HL-60/S4 (cell line): Measurements from ENCODE around the gene CTNND2.

Experiments
- in situ Hi-C: fragments of 300-500 bp; cut with MboI; formaldehyde crosslinking; loops from 2 replicates; pipeline ENCODE4 v1.14.3; 2022; ENCODE audit warnings: low sequenced_read_pairs

CTNND2 gene

DNA sequence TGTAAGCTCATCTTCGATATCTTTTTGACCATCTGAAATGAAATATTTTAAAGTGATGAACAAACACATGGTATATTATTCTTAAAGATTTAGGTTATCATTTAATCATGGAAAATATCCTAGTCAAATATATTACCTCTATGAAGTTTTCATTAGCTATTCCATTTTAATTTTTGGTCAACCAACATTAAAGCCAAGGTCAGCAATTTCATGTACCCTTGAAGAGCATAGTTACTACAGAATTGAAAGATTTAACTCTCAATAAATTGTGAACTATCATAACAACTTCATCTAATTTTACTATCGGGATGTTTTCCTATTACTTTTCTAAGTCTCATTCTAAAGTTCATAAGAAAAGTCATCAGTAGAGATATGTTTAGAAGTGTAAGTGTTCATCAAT, 492.6 kb downstream of the CTNND2 start:
- in situ Hi-C loops: no loop called here

DNA sequence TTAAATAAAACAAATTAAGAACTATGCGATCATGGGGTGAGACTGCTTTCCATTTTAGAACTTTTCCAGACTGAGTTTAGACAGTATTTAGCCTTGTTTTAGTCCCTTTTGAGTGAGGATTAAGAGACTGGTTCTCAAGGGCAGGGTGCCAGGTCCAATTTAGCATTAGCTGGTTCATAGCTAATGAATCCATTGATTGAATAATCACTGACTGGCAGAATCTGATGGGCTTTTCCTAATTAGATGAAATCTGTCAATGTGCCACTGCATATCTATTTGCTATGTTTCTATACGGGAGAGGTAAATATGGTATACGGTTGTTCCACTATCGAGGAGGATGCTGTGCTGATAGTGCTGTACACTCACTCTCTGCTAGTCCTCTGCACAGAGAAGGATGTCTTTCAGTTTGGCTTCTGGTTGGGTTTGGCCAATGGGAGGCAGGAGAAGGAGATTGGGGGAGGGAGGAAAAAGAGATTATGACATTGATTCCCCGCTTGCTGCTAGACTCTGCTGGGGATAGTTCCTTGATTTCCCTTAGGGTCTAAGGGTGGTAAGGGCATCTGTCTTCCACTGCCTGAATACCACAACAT, 496.6 kb downstream of the CTNND2 start:
- in situ Hi-C loops: no loop called here

DNA sequence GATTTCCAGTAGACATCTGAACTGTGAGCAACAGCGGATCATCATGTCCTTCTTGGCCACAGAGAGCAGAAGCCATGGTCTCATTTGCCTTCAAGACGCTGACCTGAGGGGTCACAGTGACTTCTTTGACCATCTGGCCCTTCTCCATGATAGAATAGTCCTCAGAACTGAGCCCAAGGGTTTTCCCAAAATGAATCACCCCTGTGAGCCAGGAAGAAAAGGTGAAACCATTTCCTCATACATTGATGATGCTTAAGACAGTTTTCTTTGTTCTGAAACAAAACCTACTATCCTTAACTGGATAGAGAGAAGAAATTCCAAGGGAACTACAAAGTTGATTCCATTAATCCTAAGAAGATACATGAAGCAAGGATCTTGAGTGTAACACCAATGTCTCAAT, 503.9 kb downstream of the CTNND2 start:
- in situ Hi-C loops: no loop called here

DNA sequence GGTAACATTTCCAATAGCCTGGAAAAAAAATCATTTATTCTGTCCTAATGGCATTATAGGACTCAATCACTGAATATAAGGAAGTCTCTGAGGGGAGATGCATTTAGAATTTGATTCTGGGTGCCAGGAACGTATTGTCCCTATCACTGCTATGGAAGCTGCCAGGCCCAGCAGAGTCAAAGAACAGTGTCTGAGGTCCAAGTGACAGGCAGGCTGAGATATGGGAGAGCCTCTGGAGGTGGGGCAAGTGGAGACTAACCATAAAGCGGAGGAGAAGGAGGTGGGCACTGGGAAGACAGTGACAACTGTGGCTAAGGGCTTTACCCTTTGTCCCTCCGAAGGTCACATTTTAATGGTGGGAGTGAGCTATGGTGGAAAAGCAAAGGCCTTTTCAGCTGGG, 505.5 kb downstream of the CTNND2 start:
- in situ Hi-C loops: no loop called here

DNA sequence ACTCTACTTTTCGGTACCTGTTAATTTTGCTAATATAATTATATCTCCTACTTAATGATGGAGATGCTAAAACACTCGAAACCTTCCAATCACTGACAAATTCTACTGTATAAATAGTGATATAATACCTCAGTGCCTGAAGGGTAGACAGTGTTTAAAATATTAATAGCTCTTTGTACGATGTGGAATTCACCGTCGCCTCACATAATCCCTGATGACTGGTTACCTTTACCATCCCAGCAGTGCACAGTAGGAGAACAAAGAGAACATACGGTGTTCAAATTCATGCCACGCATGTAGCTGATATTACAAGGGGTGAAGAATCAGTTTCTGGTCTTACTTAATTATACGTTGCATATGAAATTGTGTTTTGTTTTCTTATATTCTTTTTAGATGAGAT, 506.7 kb downstream of the CTNND2 start:
- in situ Hi-C loops: no loop called here

DNA sequence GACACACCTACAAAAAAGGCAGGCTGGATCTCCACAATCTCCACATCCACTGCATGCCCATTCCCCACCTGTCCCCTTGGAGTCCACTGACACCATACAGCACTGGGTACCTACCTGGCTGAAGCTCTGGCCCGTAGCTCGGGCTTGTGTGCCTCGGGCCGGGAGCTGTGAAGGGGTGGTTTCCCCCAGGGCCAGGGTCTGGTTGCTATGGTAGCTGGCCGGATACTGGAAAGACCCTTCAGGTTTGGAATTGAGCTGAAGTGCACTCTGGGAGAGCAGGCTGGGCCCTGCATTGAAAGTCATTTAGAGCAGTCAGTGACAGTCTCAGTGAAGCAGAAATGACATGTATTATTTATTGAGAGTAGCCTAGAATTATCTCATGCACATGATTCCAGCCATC, 507.3 kb downstream of the CTNND2 start:
- in situ Hi-C loops: no loop called here

DNA sequence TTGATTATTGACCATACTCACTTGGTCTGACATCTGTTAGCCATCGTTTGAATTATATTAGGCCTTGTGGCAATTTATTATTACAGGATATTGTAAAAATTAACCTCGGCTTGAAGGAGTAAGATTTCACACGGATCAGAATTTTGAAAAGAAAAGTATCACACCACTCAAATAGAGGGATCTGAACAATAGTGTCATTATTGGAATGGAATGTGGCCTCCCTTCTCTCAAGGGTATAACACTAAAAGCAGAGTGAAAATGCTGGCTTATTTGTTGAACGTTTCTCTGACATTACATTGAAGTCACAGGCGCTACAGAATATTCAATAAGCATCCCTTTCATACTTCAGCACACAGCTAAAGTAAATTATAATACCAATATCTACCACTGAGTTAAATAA, 509.3 kb downstream of the CTNND2 start:
- in situ Hi-C loops: no loop called here

DNA sequence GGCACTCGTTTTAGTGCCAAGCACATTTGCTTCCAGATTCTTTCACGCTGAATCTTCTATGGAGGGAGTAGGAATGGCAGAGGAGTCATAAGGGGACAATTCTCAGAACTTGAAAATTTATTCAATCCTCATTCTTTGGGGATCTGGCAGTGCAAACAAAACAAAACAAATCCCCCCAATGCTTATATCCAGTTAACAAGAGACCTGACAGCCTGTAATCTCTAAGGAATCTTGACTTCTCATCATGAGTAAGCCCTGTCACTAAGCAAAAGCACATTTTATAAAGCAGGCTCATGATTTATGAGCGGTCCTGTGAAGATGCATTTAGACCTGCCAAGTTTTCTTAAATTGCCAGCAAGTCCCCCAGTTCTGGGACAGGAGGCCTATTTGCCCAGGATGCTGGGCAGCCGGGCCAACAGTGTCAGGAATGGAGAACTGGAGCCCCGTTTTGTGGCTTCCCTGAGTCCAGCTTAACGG, 513.9 kb downstream of the CTNND2 start:
- in situ Hi-C loops: no loop called here

DNA sequence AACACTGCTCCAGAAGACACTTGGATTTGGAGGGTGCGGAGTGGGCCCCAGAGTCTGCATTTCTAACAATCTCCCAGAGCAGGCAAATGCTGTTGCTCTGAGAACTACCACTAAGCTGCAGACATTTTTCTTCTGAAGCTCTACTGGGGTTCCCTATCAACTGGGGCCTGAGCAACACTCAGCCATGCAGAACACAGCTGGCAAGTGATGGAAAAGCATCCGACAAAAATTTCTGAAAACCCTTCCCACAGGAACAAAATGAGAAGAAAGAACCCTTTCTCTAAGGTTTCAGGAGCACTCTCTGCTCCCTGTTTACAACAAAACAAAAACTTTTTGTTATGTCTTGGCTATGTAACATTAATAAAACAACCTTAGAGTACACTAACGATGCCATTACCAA, 516.9 kb downstream of the CTNND2 start:
- in situ Hi-C loops: no loop called here

DNA sequence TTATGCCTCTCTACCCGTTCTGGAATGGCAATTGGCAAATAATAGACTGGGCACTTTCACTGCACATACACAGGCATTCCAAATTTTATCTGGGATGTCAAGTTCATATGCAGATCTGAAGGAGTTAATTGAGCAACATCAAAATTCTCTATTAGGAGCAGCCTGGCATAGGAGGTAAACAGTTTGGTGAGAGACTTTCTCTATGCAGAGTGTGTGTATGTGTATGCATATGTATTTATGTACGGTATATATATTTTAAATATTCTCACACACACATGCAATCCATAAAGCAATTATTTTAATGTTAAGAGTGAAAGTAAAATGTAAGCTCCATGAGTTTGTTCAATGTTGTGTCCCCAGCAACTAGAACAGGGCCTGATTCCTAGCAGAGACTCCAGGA, 517.8 kb downstream of the CTNND2 start:
- in situ Hi-C loops: no loop called here

DNA sequence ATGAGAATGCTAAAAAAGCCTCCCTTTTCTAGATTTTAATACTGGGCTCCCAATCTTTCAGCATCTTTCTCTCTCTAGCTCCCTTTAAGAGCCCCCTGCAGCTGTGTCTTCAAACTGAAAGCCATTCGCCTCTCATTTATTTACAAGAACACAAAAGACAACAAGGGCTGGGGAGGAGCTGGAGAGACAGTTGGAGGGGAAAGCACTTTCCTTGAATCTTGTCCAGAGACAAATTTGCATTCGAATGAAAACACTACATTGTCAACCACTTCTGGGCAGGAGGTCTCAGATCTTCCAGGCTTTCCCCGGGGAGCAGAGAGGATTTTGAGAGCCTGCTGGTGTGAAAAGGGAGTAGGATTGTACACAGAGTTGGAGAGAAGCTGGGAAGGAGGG, 518.3 kb downstream of the CTNND2 start:
- in situ Hi-C loops: no loop called here

DNA sequence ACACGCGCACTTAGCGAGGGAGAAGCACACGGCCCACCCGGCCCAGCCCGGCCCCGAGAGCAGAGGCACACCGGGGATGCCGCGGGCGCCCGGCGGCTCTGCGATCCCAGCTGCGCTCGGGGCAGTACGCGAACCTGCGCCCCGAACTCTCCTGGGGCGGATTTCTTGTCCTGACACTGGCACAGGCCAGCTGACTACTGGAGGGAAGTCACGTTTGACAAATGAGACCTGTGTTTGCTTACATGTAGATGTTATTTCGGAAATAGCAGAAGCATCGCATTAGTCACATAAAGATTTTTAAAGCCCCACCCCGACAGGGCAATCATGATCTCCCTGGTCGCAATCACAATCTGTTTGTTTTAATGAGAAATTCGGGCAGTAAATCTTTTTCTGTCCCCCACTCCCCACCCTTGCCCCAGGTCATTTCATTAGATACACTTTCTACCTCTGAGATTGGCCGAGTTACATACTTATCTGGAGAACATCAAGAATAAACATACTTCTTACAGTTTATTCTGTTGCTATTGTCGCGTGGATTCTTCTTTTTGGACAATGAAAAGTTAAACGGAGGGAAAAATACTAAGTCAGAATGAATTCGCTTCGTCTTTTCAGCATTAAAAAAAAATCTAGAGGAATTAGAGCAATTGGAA, 518.9 kb downstream of the CTNND2 start:
- in situ Hi-C loops: no loop called here

DNA sequence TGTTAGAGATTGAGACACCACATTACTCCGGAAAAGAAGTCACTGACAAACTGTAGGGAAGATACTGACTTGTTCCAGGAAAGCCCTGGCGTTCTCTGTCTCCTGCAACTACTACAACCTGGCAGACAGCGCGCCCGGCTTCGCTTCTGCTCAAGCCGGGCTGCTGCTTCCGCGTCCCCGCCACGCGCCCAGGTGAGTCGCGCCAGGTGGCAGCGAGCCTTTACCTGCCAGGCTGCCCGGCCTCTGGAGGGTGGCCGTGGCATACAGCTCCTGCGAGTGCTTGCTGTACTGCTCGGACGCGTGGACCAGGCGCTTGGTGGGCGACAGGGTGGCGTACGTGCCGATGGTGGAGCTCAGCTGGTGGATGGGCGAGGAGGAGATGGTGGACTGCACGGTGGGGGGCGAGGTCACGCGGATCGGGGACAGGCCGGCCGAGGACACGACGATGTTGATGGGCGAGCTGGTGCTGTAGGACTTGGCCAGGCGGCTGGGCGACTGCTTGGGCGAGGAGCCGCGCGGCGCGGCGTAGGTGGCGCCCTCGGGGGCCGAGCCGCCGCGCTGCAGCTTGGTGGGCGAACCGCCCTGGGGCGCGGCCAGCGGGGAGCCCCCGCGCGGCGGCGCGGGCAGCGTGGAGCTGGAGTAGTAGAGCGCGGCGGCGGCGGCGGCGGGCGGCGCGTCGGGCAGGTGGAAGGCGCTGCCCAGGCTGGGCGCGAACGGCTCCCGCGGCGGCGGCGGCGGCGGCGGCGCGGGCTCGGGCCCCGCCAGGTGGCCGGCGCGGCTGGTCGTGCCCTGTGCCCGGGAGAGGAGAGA, 519.6 kb downstream of the CTNND2 start:
- in situ Hi-C loops: no loop called here

DNA sequence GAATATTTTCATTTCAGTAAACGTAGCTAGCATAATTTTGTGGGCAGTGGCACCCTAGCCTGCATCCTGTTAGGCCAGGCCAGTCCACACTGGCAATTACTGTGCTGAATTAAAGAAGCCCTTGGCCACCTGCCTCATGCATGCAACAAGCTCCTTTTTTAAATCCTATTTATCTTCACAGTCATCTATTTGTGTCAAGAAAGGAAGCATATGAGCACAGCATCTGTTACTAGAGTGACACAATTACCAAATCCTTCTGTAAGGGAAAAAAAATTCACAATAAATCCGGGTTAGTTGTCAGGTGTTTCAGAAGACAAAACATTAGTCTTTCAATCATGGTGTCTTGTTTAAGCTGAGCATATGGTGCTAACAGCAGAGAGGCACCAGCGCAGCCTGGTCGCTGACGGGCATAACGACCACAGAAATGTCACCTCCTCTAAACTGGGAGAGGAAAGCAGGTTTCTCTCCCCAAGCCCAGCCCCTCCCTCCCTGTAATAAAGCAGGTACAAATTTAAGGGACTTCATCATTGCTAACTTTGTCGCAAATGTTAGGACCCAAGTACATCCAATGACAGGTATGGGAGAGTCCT, 520.6 kb downstream of the CTNND2 start:
- in situ Hi-C loops: no loop called here

DNA sequence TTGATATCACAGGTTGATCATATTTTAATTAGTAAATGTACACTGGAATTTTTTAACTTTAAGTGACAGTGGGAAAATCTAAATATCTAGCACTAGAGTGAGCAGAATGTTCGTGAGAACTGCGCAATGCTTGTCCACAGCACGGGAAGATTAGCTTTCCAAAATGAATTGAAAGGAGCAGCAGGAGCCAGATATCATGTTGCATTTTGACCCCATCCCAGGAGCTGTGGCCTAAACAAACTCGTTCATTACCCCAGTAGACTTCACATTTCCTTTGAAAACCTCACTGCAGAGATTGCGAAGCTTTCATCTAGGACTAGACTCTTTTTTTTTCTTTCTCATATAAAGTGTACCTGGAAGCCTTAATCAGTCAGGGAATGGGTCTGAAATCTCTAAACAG, 525.8 kb downstream of the CTNND2 start:
- in situ Hi-C loops: no loop called here

DNA sequence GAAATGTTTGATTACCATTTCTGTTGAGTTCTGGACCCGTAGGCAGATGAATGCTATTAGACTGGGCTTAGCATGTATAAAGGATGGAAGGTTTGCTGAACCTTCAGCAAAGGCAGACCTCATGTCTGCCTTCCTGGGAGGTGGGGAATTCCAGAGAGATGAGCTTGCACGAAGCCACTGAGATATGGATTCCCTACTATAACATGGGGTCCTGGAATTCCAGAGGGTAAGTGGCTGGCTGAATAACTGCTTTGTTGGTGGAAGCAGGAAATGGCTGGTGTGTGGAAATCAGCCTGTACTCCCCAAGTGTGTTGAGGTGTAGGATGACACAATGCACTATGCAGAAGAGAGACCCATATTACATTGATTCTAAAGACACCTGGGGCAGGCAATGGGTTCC, 526.4 kb downstream of the CTNND2 start:
- in situ Hi-C loops: no loop called here

DNA sequence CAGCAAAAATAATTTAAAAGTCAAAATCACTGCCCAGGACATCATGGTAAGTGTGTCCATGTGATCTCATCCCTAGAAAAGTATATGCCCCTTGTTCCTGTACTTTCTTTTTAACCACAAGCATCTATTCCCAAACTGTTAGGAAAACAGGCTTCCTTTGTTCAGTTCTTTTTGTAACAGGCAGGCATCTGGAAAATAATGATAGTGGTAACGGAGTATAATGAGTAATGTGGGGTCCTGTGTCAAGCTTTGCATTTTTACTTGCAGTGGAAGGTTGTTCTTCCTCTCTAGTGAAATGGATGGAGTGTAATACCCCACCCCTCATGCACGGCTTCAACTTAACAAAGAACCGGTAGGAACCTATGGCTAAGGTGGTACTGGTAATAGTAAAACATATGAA, 532.1 kb downstream of the CTNND2 start:
- in situ Hi-C loops: no loop called here

DNA sequence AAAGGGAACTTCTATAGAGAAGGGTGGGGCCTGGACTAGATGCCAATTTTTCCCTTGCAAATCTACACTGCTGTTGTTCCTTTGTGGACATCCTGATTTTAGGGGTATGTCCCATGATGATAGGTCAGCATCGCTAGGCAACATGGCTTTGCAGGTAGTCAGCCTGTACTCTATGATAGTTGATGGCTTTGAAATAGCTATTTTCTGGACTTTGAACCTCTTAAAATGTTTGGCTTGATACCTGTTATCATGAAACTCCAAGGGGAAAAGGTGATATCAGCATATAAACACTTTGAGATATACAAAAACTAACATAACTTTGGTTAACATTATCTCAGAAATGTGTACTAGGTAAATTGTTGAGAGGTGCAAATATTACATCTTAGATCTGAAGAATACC, 533.2 kb downstream of the CTNND2 start:
- in situ Hi-C loops: no loop called here

DNA sequence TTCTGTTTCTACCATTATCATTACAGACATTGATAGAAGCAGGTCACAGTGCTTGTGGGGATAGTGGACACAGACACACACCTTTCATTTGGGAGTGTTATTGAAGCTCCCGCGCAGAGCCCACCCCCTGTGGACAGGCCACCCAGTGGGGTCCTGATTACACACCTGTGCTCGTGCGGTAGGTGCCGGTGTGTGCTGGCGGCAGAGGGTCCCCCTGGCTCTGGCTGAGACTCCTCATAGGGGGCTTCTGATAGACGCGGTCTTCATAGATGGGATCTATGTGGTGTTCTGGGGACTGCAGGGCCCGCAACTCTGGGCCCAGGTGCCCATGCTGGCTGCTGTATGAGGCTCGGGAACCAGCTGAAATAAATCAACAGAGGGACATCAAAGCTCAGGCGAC, 539.7 kb downstream of the CTNND2 start:
- in situ Hi-C loops: no loop called here

DNA sequence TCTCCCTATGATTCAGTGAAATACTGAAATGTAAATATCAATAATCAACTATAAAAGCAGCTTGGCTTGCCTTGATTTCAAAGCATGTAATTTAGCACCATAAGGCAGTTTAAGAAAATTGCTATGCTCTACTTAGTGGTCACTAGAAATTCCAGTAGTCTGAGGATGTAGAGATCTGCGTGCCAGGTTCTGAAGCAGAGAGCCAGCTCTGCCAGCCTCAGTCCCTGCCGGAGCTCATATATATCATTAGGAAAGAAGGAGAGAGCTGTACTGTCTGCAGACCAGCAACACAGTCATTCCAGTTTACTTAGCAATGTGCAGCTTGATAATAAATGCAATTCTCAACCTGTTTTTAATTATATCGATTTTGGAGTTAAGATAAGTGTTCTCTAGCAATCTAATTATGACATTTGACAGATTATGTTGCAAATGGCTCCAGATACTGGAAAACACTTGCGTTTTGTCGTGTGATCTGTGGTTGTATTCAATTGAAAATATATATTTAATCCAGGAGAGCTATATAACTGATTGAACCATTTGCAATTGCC, 540.5 kb downstream of the CTNND2 start:
- in situ Hi-C loops: no loop called here

DNA sequence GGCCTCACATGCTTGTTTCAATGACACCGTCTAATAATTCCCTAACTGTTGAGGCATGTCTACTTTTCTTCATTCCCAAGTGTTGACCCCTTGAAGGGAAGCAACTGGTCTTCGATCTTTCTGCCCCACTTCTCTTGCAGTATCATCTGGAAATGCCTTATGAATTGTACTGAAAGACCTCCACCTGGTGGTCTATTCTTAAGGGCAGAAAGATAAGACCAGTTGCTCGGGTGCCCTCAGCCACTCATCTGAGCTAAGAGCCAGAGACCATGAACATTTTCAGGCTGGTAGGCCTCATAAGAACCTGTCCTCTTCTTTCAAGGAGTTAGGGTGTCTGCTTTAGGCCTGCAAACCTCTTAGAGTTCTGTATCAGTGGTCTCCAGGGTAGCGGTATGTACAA, 542.5 kb downstream of the CTNND2 start:
- in situ Hi-C loops: no loop called here

DNA sequence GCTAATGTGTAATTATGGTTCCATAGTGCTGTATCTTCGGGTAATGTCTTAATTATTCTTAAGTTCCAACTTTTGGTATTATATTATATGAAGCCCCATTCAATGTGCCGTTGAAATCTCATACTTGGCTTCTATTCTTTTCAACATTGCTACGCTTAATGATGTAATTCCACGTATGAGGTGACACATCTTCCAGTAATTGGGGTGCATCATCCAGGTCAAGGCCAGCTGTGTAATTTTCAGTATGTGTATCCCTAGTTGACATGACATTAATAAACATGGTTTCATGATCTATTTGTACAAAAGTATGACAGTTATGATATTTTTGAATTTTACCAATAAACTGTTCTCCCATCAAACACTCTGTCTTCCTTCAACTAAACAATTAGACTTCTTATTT, 546.3 kb downstream of the CTNND2 start:
- in situ Hi-C loops: no loop called here
